Gastroesophageal sphincter (tissue), 3 donors: ENCODE measurements around the gene ASPA.

ENCODE experiments used
- CTCF ChIP-seq, 4 experiments: fragments of 200-600 bp in 2 of 4; fragments of 450-650 bp in 2 of 4; sonication (generic) in 1 of 4; IDR thresholded peaks; one replicate each; pipeline ENCODE4 v1.5.1; 2017 to 2019; ENCODE audit warnings: antibody characterized with exemption in 4 of 4, mild to moderate bottlenecking in 2 of 4, moderate library complexity in 2 of 4
- EP300 ChIP-seq: sonication (generic); formaldehyde crosslinking; IDR thresholded peaks from one replicate; pipeline ENCODE4 v1.6.1; 2017; ENCODE audit warnings: antibody characterized with exemption, mild to moderate bottlenecking
- POLR2A ChIP-seq, 2 donors: fragments of 450-650 bp; IDR thresholded peaks; one replicate each; pipeline ENCODE4 v1.6.1; 2017; ENCODE audit warnings: antibody characterized with exemption in 2 of 2, mild to moderate bottlenecking in 2 of 2, moderate library complexity in 1 of 2
- POLR2AphosphoS5 ChIP-seq: sonication (generic); formaldehyde crosslinking; IDR thresholded peaks from one replicate; pipeline ENCODE4 v1.6.1; 2017; ENCODE audit warnings: antibody characterized with exemption

GRCh38 chr17:3549610-3550162 is 73.9 kb downstream of the ASPA start:
- TF ChIP-seq CTCF (IDR thresholded peaks at IDR 0.05) (no peak), POLR2A (IDR thresholded peaks at IDR 0.05) (no peak), EP300 (no peak), POLR2AphosphoS5 (no peak)
